GM19372 (cell line): ENCODE measurements around the gene B3GNT8.
"Not testable (repeated sequence)": the region's sequence is repeated elsewhere in the genome, so short reads cannot be mapped to it uniquely, and the experiment has no call there.

Experiments
- ATAC-seq: cut with Tn5 transposase; IDR thresholded peaks from one replicate; pipeline ENCODE4 v1.9.1; 2021; ENCODE audit warnings: mild to moderate bottlenecking, low read depth, moderate library complexity; ENCODE audit not compliant: unreplicated experiment

The B3GNT8 gene, protein sequence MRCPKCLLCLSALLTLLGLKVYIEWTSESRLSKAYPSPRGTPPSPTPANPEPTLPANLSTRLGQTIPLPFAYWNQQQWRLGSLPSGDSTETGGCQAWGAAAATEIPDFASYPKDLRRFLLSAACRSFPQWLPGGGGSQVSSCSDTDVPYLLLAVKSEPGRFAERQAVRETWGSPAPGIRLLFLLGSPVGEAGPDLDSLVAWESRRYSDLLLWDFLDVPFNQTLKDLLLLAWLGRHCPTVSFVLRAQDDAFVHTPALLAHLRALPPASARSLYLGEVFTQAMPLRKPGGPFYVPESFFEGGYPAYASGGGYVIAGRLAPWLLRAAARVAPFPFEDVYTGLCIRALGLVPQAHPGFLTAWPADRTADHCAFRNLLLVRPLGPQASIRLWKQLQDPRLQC

DNA sequence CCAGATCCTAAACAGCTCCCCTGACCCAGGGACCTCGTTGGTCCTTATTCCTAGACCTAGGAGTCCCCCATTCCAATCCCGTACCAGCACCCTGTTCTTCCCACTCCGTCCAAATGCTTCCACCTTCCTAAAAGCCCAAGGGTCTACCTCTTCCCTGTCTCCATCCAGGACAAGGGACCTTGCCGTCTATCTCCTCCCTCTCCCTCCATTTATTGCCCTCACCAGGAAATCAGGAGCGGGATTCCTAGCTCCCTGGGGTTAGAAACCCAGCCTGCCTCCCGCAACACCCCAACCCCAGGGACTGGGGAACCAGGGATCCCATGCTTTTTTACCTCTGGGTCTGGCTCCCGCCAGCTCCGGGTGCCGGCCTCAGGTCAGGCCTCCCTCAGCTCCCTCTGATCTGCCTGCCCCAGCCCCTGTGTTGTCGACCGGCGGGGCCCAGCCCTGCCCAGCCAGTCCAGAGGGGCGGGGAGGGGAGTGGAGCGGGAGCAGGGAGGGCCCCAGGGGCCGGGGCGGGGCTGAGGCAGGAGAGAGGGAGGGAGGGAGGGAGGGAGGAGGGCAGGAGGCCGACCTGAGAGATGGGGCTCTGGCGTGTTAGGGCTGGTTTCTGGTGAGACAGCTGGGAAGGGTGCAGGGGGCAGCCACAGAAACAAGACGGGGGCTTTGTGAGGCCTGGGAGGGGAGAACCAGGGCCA, at the start of gene B3GNT8:
TSS of gene B3GNT8 (minus strand) at position 423 of the 695 bp plus-strand sequence. CDS start 596 bp downstream, outside the sequence.
- no peak for ATAC-seq

DNA sequence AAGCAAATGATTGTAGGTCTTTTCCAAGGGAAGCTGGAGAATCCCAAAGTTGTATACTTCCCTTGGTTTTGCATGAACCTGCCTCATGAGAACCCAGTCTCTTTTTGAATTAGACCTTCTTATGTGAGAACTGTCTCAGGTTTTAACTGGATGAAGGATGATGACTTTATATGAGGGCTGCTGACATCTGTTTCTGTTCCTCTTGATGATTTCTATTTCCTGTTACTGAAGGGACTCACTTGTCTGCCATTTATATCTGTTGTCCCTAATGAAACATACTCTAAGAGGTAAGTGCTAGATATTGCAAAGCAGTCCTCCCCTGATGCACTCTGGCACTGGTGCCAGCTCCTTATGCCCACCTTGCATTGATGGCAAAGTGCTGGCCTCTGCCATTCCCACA, 49.4 kb upstream of the B3GNT8 start:
- ATAC-seq, result no peak

DNA sequence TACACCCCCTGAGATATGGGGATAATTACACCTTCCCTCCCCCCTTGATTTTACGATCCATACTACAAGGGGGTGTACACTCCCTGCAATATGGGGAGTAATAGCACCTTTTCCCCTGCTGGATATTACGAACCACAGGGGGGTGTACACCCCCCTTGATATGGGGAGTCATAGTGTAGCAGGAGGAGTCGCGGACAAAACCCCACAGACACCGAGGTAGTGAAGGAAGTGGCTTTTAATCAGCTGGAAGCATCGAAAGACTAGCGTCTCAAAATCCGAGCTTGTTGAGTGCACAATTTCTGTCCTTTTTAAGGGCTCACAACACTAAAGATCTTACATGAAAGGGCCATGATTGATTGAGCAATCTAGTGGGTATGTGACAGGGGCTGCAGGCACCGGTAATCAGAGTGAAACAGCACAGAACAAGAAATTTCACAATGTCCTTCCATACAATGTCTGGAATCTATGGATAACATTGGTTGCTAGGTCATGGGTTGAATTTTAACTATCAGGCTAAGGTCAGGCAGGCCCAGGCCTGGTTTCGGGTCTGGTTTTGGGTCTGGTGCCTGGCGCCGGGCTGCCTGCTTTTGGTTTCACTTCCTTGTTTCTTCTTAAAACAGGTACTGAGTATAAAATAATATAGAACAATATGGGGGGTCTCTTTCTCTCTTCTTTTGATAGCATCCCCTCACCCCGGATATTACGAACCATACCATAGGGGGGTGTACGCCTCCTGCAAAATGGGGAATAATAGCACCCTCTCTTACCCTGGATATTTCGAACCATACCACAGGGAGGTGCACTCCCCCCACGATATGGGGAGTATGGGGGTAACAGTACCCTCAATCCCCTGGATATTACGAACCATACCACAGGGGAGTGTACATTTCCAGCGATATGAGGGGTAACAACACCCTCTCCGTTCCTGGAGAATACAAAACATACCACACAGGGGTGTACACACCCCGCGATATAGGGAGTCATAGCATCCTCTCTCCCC, 36.4 kb upstream of the B3GNT8 start:
- ATAC-seq, result not testable (repeated sequence)

DNA sequence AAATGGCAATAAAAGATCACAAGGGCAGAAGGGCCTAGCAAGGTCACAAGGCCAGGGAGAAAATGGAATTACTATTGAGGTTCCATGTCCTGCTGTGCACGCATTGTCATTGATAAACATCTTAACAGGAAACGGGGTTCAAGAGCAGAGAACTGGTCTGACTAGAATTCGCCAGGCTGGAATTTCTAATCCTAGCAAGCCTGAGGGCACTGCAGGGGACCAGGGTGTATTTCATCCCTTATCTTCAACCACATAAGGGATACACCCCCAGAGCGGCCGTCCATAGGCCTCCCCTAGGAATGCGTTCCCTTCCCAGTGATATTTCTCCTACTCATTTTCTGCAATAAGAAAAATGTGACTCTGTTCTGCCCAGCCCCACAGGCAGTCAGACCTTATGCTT, 35.3 kb upstream of the B3GNT8 start:
- ATAC-seq, result no peak

DNA sequence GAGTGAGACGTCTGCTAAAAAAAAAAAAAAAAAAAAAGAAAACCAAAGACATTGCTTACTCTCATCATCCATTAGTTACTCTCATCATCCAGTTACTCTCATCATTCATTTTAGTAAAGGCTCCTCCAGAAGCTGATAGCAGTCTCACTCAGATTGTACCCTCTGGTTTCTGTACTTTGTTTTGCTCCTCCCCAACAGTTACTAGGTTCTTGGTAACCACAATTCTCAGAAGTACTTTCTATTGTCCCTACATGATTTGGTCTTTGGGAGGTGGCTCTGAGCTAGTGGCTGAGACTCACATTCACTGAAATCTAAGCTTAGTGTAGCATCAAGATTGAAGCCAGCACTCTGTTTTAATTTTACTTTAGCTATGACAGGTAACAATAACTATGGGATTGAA, 30.1 kb upstream of the B3GNT8 start:
- no peak for ATAC-seq

DNA sequence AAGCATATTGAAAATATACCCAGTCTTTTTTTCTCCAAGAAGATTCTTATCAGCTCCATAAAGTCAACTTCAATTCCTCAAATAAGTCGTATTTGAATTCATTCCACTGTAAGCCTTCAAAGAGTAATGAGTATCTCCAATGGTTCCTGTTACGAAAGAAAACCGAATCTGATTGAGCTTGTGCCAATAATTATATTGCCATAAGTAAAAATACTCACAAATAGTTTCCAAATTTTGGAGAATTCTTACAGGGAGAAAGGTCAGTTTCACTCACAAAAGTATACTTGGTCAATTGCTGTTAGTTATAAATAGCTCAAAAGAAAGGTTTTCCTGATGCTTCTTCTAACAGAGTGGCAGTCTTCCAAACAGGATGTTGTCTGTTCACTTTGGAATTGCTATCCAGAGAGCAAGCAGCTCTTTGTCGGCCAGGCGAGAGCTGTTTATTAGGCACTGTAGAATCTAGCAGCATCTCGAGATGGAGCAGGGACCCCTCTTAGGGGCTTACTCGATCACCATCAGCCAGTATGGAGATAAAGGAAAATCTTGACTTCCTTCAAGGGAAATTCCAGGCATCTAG, 29.3 kb upstream of the B3GNT8 start:
- no peak for ATAC-seq

DNA sequence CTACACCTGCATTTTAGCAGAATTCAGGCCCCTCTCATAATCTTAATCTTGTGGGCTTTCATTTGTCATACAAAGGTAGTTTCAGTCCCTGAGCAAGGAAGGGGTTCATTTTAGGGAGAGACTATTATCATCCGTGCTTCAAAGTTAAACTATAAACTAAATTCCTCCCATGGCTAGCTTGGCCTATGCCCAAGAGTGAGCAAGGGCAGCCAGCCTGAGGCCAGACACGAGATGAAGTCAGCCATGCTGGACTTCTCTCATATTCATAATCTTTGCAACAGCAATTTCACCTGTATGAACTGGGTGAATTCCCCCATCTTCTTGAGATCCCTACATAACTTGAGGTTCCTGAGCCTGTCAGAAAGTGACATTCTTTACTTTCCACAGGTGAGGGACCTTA, 28.8 kb upstream of the B3GNT8 start:
- no peak for ATAC-seq

DNA sequence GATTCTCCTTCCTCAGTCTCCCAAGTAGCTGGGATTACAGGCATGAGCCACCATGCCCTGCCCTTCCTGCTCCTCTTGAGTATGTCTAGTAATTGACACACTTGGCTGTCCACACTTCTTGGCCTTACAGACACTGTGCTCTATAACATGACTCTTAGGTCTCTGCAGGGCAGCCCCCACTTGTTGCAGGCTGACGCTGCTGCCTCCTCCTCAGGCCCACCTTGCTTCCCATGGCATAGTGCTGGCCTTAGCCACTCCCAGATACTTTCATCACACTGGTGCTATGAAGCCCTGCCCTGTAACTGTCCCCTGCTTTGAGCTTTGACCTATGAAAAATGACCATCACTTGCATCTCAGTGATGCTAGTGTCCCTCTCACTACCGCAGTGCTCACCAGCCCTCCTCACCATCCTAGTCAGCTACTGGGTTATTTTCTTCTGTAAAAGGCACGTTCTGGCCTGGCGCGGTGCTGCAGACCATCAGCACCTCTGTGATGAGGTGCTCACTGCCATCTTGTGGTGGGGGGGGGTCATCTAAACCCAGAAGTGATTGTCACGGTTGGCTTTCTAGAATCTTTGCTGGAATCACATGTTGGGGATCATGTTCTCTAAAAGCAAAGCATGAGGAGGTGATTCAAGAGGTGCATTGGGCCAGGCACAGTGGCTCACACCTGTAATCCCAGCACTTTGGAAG, 25.6 kb upstream of the B3GNT8 start:
- no peak for ATAC-seq

DNA sequence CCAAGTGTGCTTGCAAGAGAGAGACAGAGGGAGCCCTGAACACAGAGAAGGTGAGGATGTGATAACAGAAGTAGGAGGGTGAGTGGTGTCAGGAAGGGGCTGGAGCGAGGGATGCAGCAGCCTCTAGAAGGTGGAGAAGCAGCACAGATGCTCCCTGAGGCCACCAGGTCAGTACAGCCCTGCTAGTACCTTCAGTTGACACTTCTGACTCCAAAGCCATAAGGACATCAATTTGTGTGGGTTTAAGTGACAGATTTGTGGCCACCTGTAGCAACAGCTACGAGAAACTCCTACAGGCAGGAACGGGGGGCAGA, 22.6 kb upstream of the B3GNT8 start:
- ATAC-seq, result no peak

DNA sequence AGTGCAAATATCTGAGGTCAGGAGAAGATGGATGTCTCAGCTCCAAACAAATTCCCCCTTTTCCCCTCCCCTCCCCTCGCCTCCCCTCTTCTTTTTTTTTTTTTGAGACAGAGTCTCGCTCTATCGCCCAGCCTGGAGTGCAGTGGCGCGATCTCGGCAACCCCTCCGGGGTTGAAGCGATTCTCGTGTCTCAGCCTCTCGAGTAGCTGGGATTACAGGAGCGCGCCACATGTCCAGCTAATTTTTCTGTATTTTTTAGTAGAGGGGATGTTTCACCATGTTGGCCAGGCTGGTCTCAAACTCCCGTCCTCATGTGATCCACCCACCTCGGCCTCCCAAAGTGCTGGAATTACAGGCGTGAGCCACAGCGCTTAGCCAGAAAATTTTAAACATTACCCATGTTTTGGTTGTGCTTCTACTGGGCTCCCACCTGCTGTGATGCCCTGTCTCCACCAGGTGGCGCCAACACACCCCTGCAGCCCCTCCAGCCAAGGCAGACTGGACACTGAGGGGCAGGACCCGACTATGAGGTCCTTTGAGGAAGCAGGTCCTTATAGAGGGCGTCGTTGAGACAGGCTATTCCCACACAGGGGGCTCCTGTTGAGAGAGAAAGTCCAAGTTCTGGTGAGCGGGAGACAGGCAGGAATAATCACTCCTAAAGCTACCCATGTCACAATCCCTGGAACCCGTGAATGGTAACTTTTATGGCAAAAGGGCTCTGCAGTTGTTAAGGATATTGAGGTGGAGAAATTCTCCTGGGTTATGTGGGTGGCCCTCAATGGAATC, 22.1 kb upstream of the B3GNT8 start:
- no peak for ATAC-seq

DNA sequence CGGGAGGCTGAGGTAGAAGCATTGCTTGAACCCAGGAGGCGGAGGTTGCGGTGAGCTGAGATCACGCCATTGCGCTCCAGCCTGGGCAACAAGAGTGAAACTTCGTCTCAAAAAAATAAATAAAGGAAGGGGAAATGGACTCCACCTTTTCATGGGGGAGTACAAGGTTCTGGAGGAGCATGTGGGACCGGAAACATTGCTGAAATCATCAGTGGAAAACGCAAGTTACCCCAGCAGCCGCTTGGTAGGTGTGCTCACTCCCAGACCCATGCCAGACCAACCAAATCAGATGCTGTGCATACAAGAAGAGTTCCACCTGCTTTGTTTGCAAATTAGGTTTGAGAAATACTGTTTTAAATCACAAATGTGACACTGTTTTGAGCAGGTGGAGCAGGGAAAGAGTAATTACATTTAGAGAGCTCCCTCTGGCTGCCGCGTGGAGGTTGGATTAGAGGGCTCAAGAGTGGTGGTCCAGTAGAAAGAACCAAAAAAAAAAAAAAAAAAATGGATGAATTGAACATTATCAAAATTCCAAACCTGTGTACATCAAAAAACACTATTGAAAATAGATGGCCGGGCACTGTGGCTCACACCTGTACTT, 20.7 kb upstream of the B3GNT8 start:
- no peak for ATAC-seq

DNA sequence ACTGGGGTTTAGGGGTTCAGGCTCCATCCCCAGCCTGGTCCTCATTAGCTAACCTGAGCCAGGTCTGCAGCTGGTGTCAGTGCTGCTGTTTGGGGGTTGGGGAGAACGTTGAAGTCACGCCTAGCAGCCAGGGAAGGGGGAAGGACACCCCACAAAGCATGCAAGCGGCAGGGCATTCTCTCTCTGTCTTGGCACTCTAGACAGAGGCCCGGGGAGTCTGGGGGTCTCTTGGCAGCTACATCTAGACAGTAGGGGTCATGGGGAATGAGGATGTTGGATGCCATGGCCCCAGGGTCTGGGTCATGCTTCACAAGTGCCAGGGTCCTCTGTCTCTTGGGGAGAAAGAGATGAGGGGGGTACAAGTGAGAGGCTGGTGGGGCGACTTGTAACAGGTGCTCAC, 18.4 kb upstream of the B3GNT8 start:
- ATAC-seq, result no peak

DNA sequence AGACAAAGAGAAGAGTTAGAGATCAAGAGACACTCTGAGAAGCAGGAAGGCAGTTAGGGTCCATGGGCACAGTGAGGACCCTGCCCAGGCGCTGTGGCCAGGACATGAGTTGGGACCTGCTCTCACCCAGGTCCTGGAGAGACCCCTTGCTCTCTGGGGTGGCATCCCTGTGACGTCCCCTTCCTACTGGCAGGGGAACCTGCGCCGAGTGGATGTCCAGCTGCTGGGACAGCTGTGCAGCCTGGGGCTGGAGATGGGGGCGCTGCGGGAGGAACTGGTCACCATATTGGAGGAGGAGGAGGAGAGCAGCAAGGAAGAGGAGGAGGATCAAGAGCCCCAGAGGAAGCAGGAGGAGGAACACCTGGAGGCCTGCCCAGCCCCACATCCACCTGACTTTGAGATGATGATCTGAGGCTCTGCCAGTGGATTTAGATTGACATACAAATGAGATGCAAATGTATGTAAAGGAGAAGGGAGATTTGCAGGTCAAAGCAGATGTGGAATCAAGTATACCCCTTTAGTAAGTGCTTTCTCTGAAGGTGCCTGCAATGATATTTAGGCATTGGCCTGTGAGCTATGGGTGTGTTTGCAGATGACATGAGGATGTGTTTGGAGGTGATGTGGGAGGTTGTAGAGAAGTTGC, 16.8 kb upstream of the B3GNT8 start:
- ATAC-seq, result no peak

DNA sequence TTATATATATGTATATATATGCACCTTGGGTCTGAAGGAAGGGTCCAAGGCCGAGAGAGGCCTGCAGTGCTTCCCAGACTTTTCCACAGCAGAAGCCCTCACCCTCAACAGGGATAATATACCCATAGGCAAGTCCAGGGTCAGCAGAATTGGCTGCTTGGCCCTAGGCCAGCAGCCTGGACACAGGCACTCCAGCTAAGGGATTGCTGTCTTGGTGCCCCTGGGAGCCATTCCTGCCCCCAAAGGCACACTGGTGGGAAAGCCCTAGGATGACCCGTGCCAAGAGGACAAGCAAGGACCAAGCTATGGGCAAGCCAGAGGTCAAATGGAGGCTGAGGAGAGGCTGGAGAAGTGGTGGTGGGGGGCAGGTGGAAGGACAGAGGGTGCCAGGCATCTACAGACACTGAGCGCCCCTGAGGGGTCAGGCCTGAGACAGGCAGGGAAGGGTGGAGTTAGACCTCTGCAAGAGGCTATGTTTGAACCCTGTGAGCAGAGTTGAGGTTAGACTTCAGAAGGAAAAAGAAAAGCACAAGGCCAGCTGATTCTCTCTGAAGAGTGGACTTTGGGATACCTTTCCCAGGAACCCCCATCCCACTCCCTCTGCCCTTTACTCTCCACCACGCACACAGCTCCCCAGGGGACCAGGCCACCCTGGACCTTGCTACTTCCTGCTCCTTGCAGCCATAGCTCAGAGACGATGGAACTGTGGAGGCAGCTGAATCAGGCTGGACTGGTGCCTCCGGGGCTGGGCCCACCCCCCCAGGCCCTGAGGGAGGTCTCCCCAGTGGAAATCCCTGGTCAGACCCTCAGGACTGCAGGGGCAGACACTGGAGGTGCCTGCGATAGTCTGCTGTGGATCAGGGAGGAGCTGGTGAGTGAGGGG, 15.5 kb upstream of the B3GNT8 start, which contains the start of gene ERICH4:
TSS of gene ERICH4 (plus strand) at position 684 of the 883 bp plus-strand sequence. CDS start at position 698, 14 bp downstream.
- no peak for ATAC-seq

DNA sequence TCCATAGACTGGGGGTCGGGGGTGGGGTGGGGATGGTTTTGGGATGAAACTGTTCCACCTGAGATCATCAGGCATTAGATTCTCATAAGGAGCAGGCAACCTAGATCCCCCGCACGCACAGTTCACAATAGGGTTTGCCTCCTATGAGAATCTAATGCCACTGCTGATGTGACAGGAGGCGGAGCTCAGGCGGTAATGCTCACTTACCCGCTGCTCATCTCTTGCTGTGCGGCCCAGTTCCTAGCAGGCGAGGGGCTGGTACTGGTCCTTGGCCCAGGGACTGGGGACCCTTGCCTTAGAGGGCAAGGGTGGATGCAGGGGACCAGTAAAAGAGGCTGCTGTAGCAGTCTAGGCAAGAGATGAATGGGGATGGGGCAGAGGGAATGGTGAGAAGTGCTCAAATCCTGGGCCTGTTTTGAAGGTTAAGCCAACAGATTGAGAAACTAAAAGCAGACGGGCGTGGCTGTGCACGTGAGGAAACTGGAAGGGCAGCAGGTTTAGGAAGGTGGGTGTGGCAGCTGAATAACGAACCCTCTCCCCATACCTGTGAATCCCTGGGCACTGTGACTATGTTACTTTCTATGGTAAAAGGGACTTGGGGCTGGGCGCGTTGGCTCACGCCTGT, 14.3 kb upstream of the B3GNT8 start:
- ATAC-seq, result no peak

DNA sequence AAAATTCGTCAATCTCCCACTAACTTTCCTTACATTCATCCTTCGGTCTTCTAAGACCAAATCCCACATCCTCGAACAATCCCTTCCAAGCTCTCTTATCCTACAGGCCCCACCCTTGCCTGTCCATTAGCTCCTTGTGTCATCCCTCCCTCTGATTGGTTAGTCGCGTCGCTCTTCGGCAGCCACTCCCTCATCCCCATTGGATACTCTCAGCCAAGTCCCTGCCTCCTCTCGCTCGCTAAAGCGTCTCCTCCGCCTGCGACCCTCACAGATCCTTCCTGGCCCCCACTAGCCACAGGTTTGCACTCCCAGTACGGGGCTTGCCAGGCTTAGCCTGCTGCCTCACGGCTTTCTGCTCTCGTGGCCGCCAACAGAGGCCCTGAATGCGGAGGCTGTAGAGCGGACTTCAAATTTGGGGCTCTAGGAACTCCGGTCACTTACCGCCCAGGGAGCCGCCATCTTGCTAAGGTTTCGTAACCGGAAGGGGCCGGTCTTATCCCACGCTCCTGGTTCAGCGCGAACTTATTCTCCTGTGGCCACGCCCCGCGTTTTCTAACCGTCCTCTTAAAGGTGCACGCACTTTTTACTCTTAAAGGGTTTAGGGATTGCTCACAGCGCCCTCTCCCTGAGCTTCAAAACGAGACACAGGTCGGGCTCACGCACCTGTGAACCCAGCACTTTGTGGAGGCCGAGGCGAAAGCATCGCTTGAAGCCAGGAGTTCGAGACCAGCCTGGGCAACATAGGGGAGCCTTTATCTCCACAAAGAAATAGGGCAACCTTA, 12.5 kb upstream of the B3GNT8 start, which contains the start of gene DMAC2:
TSS of gene DMAC2 (minus strand) at position 472 of the 782 bp plus-strand sequence. CDS start at position 459, 13 bp downstream.
- peak; percentile 93 for ATAC-seq
